GM18873 (cell line): ENCODE results near the gene UBE2R2.
"Not testable (repeated sequence)": the region's sequence is repeated elsewhere in the genome, so short reads cannot be mapped to it uniquely, and the experiment has no call there.

Experiments
- ATAC-seq: cut with Tn5 transposase; IDR thresholded peaks from one replicate; pipeline ENCODE4 v1.9.1; 2021; ENCODE audit warnings: mild to moderate bottlenecking, moderate library complexity, moderate number of reproducible peaks; ENCODE audit not compliant: unreplicated experiment, low FRiP score

The UBE2R2 gene

GRCh38 chr9:33816327-33817252, at the start of gene UBE2R2:
UBE2R2 (plus strand) TSS chr9:33817160; CDS start chr9:33817758, 598 bp downstream.
- ATAC-seq = peak; percentile 42

GRCh38 chr9:33770156-33770880, 46.6 kb upstream of the UBE2R2 start:
- ATAC-seq = not testable (repeated sequence)

GRCh38 chr9:33773135-33773534, 43.8 kb upstream of the UBE2R2 start:
- not testable (repeated sequence) for ATAC-seq

DNA sequence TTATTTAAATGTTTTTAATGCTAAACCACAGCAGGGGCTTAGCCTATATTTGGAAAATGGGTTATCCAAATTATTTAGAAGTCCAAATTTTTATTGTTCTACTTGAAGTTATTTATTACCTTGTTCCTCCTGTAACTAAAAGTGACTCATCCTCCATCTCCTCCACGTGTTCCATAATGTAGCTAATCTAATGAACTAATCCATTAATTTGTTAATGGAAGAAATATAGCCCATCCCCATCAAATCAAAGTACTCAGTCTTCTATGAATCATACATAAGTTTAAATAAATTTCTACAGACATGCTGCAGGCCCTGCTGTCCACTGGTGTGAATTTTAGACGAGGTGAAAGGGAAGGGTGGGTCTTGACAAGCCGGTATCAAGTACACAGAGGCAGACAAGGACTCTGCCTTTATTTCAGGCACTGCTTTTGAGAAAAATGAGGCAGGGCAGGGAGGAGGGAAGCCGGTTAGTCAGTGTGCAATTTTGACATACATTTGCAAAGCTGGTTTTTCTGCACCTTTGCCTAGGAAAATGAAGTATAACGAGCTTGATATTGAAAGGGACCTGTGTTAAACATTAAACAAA, 42.8 kb upstream of the UBE2R2 start:
- not testable (repeated sequence) for ATAC-seq

DNA sequence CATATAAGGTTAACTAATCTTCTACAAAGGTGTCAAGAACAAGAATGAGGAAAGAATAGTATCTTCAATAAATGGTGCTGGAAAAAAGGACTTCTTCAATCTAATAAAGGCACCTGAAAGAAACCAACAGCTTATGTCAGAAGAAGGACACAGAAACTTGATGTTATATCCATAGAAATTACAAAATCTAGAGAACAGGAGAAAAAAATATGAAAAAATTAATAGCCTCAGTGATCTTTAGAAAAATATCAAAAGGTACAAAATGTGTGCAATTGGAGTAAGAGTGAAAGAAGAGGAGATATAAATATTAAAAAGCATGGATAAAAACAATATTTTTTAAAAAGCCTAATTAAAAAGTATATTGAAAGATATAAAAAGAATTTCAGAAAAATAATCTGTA, 40.4 kb upstream of the UBE2R2 start:
- no peak for ATAC-seq

DNA sequence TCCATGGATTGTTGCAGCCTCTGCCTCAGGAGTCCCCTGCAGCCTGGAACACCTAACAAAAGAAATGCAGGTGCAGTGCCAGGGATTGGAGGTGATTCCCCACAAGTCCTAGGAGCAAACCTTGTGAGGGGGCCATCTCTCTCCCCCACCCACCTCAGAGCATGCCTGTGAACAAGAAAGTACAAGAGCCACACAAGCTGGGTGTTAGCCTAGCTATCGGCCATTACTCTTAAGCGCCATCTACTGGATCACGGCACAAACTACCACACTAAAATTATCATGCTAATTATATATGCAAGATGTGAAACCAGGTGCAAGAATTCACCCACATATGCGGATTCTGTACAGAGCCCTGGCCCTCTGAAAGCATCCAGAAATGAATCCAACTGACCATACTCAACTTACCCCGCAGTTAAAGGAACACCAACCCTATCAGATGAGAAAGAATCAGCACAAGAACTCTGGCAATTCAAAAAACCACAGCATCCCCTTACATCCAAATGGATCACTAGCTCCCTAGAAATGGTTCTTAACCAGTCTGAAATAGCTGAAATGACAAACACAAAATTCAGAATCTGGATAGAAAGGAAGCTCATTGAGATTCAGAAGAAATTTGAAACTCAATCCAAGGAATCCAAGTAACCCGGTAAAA, 38.1 kb upstream of the UBE2R2 start:
- peak; percentile 68 for ATAC-seq

- ATAC-seq = no peak
Observed at GRCh38 chr9:33780276-33780675, 36.7 kb upstream of the UBE2R2 start.

DNA sequence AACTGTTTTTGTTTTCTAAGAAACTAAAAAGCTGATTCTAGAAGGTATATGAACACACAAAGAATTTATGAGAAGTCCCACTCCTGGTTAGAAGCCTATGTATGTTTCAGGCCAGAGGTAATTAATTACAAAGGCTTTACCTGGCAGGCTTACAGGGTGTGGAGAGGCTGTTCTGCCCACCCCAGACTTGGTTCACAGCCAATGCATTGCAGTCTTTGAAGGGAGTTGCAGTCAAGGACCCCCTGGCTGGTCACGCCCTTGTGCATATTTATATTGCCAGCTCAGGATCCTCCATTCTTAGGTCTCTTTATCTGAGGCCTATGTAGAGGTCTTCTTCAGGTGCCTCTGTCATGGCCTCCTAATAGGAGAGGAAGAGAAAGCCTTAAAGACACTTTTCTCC, 35.2 kb upstream of the UBE2R2 start:
- no peak for ATAC-seq

DNA sequence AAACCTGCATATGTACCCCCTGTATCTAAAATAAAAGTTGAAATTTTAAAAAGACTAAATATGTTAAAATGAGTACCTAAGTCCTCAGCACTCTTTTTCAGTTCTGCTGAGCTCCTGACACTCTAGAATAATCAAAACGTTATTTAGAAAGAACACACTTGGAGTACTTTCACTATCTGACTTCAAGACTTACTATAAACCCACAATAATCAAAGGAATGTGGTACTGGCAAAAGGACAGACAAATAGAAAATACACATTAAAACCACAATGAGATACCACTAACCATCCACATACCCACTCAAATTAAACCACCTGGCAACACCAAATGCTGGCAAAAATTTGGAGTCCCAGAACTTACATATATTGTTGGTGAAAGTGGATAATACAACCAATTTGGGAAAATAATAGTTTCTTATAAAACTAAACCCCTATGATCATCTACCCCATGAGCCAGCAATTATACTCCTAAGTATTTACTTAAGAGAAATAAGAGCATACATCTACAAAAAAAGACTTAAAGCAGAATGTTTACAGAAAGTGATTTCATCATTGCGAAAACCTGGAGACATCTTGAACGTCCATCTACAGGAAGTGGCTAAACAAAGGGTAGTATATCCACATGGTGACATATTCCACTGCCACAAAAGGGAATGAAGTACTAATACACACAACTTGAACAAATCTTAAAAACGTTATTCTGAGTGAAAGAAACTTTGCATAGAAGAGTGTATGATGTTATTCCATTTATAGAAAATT, 34.4 kb upstream of the UBE2R2 start:
- no peak for ATAC-seq

DNA sequence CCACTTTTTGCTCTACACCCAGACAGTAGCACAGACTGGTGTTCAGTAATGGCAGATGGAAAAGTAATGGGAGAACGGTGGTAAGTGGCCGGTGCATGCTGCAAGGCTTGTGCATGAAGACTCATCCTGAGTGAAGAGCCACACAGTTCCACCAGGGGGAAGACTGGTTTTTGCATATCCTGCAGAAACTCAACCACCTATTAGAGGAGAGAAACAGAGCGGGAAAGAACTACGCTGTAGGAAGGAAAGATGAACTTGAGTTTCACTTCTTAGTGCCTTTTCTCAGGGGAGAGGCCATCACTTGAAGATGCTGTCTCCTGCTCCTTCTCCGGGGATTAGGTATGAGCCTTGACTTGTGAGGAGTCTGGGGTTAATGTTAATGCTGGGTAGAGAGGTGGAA, 31.0 kb upstream of the UBE2R2 start:
- no peak for ATAC-seq

DNA sequence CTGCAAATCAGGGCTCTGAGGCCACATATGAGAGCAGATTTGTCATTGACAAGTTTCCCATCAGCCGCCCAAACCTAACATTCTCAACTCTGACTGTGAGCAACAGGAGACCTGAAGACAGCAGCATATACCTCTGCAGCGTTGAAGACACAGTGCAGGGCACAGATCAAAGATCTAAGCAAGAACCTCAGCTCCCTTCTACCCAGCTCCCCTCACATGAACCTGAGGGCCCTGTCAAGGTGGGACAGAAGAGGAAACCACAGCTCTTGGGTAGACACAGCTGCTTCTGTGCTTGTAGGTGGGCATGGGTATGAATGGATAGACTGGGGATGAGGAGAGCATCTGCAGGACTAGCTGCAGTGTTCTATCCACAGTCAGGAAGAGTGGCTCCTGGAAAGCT, 30.3 kb upstream of the UBE2R2 start:
- no peak for ATAC-seq

DNA sequence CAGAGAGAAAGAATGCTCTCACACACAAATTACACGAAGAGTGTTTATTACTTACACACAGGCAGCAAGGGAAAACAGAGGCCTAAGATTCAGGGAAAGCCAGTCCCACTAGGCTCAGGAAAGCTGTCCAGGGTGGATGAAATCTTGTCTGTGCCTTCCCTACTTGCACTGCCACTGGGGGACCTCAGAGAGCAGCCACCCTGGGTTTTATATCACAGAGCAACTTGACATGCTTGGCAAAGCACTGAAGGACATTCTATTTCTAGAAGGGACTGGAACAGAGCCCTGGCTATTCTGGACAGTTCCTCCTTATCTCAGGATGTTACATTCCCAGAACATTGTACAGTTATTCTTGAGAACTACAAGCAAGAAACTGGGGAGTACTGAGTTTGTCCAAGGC, 29.1 kb upstream of the UBE2R2 start:
- ATAC-seq = no peak

- ATAC-seq = not testable (repeated sequence)
Observed at GRCh38 chr9:33789429-33789828, 27.5 kb upstream of the UBE2R2 start.

DNA sequence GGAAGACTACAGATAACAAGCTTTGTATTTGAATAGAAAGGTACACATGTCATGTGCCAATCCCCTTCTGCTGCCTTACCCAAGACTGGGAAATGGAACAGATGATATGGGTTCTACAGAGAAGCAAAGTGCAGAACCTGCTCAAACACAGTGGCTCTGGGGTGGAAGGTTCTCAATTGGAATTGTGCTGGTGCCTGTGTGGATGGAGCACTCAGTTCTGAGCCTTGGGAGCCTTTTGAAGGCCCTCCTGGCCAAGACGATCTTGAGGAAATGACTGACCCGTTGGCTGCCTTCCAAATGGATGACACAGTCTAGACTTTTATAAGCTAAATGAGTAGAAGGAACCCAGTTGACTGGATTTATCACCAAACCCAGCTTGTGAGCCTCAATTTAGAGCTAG, 25.8 kb upstream of the UBE2R2 start:
- ATAC-seq = no peak

GRCh38 chr9:33793496-33793895, 23.5 kb upstream of the UBE2R2 start:
- ATAC-seq = not testable (repeated sequence)

- no peak for ATAC-seq
Observed at GRCh38 chr9:33794560-33794959, 22.4 kb upstream of the UBE2R2 start.

GRCh38 chr9:33795281-33795680, 21.7 kb upstream of the UBE2R2 start, which contains the start of gene PRSS3:
PRSS3 (plus strand) TSS chr9:33795561; CDS start chr9:33795574, 13 bp downstream.
- no peak for ATAC-seq

- ATAC-seq = no peak
Observed at GRCh38 chr9:33795819-33796218, 21.1 kb upstream of the UBE2R2 start.

DNA sequence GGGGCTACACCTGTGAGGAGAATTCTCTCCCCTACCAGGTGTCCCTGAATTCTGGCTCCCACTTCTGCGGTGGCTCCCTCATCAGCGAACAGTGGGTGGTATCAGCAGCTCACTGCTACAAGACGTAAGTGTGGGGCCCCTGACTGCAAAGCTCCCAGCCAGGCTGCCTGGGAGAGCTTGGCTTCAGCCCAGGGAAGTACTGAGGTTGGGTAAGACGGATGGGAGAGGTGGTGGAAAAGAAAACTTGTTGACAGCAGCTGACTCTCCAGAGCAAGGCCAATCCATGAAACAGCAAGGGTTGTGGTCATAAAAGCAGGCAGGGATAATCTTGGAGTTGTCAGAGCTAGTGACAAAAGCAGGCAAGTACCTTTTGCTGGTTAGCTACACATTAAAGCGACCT, 20.3 kb upstream of the UBE2R2 start:
- not testable (repeated sequence) for ATAC-seq

DNA sequence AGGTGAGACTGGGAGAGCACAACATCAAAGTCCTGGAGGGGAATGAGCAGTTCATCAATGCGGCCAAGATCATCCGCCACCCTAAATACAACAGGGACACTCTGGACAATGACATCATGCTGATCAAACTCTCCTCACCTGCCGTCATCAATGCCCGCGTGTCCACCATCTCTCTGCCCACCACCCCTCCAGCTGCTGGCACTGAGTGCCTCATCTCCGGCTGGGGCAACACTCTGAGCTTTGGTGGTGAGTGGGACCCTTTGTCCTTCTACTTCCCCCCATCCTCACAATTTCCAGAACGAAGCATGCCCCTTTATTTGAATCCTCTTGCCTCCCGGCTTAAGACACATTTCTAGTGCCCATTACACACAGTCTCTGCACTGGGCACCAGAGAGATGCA, 19.1 kb upstream of the UBE2R2 start:
- no peak for ATAC-seq
